GM12801 (cell line): Measurements from ENCODE around the gene NKAIN2.

ENCODE experiments used
- TF ChIP-seq, protein P1 (sequence below): IDR thresholded peaks from one replicate; pipeline ENCODE4 v1.5.1; 2011; ENCODE audit warnings: control low read depth; ENCODE audit not compliant: insufficient read length; ENCODE audit errors: extremely low read depth

NKAIN2 gene

DNA sequence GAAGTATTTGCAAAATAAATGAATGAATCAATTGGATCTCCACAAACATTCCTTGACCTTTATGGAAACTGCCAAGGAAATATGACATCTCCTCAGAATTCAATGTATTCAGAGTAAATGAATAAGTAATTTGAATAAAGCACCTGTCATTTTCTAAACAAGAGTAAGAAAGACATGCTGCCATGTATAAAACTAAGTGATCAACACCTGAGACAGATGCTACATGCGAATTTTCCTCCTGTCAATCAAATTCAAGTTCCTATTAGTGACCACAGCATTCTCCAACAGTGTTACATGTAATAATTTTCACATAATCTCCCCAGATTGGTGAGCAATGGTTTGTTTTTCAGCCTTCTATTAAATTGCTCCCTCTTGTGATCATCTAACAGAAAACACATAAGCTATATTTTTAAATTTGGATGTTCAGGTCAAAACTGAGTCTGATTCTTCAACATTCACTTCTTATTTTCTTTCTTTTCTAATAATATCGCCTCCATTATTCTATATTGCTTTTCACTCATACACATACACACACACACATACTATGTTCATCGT is 995.4 kb downstream of the NKAIN2 start:
- TF ChIP-seq, protein P1, sequence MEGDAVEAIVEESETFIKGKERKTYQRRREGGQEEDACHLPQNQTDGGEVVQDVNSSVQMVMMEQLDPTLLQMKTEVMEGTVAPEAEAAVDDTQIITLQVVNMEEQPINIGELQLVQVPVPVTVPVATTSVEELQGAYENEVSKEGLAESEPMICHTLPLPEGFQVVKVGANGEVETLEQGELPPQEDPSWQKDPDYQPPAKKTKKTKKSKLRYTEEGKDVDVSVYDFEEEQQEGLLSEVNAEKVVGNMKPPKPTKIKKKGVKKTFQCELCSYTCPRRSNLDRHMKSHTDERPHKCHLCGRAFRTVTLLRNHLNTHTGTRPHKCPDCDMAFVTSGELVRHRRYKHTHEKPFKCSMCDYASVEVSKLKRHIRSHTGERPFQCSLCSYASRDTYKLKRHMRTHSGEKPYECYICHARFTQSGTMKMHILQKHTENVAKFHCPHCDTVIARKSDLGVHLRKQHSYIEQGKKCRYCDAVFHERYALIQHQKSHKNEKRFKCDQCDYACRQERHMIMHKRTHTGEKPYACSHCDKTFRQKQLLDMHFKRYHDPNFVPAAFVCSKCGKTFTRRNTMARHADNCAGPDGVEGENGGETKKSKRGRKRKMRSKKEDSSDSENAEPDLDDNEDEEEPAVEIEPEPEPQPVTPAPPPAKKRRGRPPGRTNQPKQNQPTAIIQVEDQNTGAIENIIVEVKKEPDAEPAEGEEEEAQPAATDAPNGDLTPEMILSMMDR = no peak

DNA sequence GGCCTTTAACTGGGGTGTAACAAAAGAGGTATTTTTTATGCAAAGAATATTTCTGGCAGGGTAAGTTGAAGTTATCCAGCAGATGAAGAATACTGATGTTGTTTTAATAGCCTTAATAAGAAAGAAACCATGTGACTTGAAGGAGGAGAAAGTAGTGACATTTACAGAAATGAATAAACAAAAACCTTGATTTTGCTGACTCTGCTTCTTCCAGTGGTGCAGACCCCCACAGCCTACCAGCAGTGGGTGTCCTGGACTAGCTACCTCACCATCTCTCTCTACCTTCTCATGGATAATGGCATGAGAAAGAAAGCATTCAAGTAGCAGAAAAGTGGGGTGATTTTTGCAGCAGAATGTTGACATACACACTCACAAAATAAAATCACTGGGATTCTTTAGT is 996.0 kb downstream of the NKAIN2 start:
- TF ChIP-seq, protein P1 = no peak

DNA sequence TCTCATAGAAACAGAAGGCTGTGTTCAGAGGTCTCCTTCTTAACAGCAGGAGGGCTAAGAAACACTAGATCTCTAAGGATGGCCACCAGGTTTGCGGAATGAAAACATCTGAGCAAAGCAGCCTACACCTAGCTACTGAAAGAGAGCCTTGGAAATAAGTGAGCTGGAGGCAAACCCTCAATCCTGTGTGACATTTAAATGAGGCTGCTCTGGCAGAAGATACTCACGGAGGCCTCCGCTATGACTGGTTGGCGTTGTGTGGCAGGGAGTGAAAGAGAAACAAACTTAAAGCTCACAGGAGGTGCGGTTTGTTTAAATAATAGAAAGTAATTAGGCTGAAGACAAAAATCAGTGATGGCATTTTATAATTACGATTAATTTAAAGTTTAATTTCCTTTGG is 996.6 kb downstream of the NKAIN2 start:
- TF ChIP-seq, protein P1 = no peak

DNA sequence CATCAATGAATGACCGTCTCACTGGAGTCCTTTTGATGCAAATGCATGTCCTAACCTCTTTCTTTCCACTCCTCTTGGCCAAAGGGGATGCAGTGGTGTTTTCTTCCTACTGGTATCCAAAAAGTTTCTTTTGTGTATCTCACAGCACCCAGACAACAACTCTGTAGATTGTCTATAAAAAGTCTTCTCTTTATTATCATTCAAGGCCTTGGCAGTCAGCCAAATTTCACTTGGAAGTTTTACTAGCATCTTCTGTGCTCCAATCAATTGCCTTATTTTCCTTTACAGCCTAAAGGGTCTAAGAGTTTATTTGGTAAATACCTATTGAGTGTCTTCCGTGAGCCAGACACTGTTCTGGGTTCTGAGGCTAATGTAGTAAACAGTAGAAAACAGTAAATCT is 1008.4 kb downstream of the NKAIN2 start:
- TF ChIP-seq, protein P1 = no peak

DNA sequence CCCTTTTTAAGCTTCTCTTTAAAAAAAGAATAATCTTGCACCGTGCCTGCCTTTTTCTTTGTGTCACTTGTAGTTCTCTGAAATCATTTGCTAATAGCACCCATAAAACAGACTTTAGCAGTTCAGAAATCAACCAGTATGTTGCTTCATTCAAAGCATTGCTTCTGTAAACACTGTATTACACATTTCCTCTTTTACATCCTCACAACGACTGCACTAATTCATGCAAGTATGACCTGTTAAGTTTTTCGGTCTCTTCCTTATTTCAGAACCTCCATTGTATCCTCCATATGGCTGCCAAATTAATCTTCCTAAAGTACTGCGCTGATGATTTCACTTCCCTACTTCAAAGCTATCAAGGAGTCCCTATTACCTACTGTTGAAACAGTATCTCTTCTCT is 1015.7 kb downstream of the NKAIN2 start:
- TF ChIP-seq, protein P1 = no peak

DNA sequence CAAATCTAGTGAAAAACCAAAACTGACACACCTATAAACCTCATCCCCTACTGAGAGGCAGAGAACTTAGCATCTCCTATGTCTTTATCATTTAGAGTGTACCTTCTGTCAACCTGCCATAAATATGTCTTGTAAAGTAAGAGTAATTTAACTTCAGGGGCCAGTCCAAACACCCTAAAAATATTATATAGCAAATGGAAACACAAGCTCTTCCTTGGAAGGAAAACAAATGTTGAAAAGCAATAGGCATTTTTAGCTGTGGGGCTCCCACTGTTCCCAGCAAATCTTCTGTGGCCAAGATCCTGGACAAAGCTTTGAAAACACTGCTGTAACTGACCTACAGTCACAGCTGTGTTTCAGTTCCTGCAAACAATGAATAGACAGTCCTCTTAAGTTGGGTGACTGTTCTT is 1018.5 kb downstream of the NKAIN2 start:
- TF ChIP-seq, protein P1 = no peak

DNA sequence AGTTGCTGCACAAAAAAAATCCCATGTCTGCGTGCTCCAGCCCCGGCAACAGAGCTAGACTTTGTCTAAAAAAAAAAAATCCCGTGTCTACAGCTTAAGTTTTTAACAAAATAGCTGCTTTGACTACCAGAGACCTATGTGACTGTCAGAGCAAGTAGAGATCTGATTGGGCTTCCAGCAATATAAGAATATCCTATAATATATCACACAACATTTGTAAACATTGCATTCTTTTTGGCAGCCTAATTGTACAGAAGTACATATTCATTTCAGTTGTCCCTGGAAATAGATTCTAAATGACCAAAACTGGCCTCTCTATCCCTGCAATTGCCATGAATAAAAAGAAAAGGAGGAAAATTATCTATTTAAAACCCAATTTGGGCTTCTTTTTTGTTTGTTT is 1019.1 kb downstream of the NKAIN2 start:
- TF ChIP-seq, protein P1 = no peak
